ENCODE results near the gene ASPSCR1. TPM values are rescaled to one million over a fixed set of nuclear protein-coding genes. Genes with fewer than 3 reads are reported as not detected.

Gene ASPSCR1
- total and polyA plus RNA-seq, 2 of the 8 experiments (the other 6 are each of a cell fraction or from before 2014, with no cell fraction given), result 33.3 to 43.7 TPM

DNA sequence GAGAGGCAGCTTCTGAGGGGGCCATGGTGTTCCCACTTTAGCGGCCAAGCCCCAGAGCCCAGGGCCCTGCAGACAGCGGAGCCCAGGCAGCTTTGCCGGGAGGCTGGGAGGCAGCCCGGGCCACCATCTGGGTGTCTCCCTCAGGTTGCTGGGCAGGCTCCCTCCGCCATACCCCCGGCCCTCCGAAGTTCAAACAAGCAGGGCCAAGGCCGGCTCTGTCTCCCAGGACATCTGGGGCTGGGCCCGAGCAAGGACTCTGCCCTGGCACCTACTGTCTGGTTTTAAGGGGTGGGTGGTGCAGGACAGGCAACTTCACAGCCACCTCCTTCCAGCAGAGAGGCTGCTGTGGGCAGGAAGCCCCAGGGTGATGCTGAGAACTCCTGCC, 85.5 kb downstream of the ASPSCR1 start (continued):
- TF ChIP-seq, protein P1, sequence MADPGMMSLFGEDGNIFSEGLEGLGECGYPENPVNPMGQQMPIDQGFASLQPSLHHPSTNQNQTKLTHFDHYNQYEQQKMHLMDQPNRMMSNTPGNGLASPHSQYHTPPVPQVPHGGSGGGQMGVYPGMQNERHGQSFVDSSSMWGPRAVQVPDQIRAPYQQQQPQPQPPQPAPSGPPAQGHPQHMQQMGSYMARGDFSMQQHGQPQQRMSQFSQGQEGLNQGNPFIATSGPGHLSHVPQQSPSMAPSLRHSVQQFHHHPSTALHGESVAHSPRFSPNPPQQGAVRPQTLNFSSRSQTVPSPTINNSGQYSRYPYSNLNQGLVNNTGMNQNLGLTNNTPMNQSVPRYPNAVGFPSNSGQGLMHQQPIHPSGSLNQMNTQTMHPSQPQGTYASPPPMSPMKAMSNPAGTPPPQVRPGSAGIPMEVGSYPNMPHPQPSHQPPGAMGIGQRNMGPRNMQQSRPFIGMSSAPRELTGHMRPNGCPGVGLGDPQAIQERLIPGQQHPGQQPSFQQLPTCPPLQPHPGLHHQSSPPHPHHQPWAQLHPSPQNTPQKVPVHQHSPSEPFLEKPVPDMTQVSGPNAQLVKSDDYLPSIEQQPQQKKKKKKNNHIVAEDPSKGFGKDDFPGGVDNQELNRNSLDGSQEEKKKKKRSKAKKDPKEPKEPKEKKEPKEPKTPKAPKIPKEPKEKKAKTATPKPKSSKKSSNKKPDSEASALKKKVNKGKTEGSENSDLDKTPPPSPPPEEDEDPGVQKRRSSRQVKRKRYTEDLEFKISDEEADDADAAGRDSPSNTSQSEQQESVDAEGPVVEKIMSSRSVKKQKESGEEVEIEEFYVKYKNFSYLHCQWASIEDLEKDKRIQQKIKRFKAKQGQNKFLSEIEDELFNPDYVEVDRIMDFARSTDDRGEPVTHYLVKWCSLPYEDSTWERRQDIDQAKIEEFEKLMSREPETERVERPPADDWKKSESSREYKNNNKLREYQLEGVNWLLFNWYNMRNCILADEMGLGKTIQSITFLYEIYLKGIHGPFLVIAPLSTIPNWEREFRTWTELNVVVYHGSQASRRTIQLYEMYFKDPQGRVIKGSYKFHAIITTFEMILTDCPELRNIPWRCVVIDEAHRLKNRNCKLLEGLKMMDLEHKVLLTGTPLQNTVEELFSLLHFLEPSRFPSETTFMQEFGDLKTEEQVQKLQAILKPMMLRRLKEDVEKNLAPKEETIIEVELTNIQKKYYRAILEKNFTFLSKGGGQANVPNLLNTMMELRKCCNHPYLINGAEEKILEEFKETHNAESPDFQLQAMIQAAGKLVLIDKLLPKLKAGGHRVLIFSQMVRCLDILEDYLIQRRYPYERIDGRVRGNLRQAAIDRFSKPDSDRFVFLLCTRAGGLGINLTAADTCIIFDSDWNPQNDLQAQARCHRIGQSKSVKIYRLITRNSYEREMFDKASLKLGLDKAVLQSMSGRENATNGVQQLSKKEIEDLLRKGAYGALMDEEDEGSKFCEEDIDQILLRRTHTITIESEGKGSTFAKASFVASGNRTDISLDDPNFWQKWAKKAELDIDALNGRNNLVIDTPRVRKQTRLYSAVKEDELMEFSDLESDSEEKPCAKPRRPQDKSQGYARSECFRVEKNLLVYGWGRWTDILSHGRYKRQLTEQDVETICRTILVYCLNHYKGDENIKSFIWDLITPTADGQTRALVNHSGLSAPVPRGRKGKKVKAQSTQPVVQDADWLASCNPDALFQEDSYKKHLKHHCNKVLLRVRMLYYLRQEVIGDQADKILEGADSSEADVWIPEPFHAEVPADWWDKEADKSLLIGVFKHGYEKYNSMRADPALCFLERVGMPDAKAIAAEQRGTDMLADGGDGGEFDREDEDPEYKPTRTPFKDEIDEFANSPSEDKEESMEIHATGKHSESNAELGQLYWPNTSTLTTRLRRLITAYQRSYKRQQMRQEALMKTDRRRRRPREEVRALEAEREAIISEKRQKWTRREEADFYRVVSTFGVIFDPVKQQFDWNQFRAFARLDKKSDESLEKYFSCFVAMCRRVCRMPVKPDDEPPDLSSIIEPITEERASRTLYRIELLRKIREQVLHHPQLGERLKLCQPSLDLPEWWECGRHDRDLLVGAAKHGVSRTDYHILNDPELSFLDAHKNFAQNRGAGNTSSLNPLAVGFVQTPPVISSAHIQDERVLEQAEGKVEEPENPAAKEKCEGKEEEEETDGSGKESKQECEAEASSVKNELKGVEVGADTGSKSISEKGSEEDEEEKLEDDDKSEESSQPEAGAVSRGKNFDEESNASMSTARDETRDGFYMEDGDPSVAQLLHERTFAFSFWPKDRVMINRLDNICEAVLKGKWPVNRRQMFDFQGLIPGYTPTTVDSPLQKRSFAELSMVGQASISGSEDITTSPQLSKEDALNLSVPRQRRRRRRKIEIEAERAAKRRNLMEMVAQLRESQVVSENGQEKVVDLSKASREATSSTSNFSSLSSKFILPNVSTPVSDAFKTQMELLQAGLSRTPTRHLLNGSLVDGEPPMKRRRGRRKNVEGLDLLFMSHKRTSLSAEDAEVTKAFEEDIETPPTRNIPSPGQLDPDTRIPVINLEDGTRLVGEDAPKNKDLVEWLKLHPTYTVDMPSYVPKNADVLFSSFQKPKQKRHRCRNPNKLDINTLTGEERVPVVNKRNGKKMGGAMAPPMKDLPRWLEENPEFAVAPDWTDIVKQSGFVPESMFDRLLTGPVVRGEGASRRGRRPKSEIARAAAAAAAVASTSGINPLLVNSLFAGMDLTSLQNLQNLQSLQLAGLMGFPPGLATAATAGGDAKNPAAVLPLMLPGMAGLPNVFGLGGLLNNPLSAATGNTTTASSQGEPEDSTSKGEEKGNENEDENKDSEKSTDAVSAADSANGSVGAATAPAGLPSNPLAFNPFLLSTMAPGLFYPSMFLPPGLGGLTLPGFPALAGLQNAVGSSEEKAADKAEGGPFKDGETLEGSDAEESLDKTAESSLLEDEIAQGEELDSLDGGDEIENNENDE (IDR thresholded peaks at IDR 0.05; ENCODE audit: insufficient replicate concordance, low read length), result no peak
- TF ChIP-seq ATF3 (IDR thresholded peaks at IDR 0.05; ENCODE audit: insufficient read depth, low read depth, low read length) (no peak), RBBP5 (IDR thresholded peaks at IDR 0.05; ENCODE audit: borderline replicate concordance, low read depth, low read length) (no peak), GTF2F1 (IDR thresholded peaks at IDR 0.05; ENCODE audit: borderline replicate concordance, low read depth, low read length) (no peak), SRF (IDR thresholded peaks at IDR 0.05; ENCODE audit: low read depth, low read length) (no peak), YY1 (IDR thresholded peaks at IDR 0.05; ENCODE audit: low read depth, low read length) (no peak), POLR2AphosphoS5 (IDR thresholded peaks at IDR 0.05; ENCODE audit: low read depth, low read length) (no peak), CHD2 (IDR thresholded peaks at IDR 0.05; ENCODE audit: low read length) (no peak), NRF1 (IDR thresholded peaks at IDR 0.05; ENCODE audit: low read depth, low read length) (no peak), MAX (IDR thresholded peaks at IDR 0.05) (no peak), CBX5 (IDR thresholded peaks at IDR 0.05; ENCODE audit: low read depth, low read length) (no peak), MAFK (IDR thresholded peaks at IDR 0.05; ENCODE audit: low read depth, low read length) (no peak)
